Bone marrow (tissue), 2 donors: ENCODE measurements around the gene FAR2.
"Not testable (repeated sequence)": the region's sequence is repeated elsewhere in the genome, so short reads cannot be mapped to it uniquely, and the experiment has no call there.

ENCODE experiments used
- DNase-seq, 2 donors: peaks; one replicate each; lab custom pipeline; 2025; lab: John Stamatoyannopoulos, UW

The FAR2 gene

GRCh38 chr12:29234965-29235626 is 86.0 kb downstream of the FAR2 start:
- no peak for DNase-seq

- DNase-seq = no peak
These were observed 89.8 kb downstream of the FAR2 start for GRCh38 chr12:29238822-29239291.

- no peak for DNase-seq
These were observed 90.3 kb downstream of the FAR2 start for GRCh38 chr12:29239336-29239735.

- no peak for DNase-seq
These were observed 91.4 kb downstream of the FAR2 start for GRCh38 chr12:29240441-29240840.

GRCh38 chr12:29241821-29242591 is 92.9 kb downstream of the FAR2 start:
- DNase-seq = peak; percentile 11 to 88

GRCh38 chr12:29242921-29243431 is 93.9 kb downstream of the FAR2 start:
- peak in 1 of 2 donors; percentile 96 for DNase-seq

- no peak for DNase-seq
These were observed 95.2 kb downstream of the FAR2 start for GRCh38 chr12:29244159-29244765.

- DNase-seq = no peak
These were observed 96.2 kb downstream of the FAR2 start for GRCh38 chr12:29245246-29245645.

- no peak for DNase-seq
These were observed 100.9 kb downstream of the FAR2 start for GRCh38 chr12:29249930-29250329.

GRCh38 chr12:29253906-29254625 is 105.0 kb downstream of the FAR2 start:
- no peak for DNase-seq

GRCh38 chr12:29255042-29255441 is 106.0 kb downstream of the FAR2 start:
- peak in 1 of 2 donors; percentile 27 for DNase-seq

GRCh38 chr12:29256598-29256997 is 107.5 kb downstream of the FAR2 start:
- no peak for DNase-seq

- not testable (repeated sequence) for DNase-seq
These were observed 108.6 kb downstream of the FAR2 start for GRCh38 chr12:29257687-29258086.

GRCh38 chr12:29264424-29264823 is 115.3 kb downstream of the FAR2 start:
- DNase-seq = no peak

- no peak for DNase-seq
These were observed 120.8 kb downstream of the FAR2 start for GRCh38 chr12:29269706-29270408.

GRCh38 chr12:29270446-29270845 is 121.4 kb downstream of the FAR2 start:
- DNase-seq = no peak

GRCh38 chr12:29273178-29273843 is 124.2 kb downstream of the FAR2 start:
- no peak for DNase-seq

GRCh38 chr12:29275834-29276233 is 126.8 kb downstream of the FAR2 start:
- DNase-seq = no peak

GRCh38 chr12:29277231-29277630 is 128.2 kb downstream of the FAR2 start:
- DNase-seq = no peak

- no peak for DNase-seq
These were observed 129.8 kb downstream of the FAR2 start for GRCh38 chr12:29278673-29279420.
